GM12878 (cell line): ENCODE results near the gene POLR1G. TPM values are rescaled to one million over a fixed set of nuclear protein-coding genes. Genes with fewer than 3 reads are reported as not detected.

Experiments used
- ASH2L ChIP-seq: fragments of 300-600, 200-600 bp; sonication (generic); IDR thresholded peaks from 2 replicates; pipeline ENCODE4 v1.6.1; 2017; ENCODE audit warnings: low read depth, mild to moderate bottlenecking, borderline replicate concordance
- BMI1 ChIP-seq: fragments of 450-650 bp; IDR thresholded peaks from 2 replicates; pipeline ENCODE4 v1.6.1; 2016; ENCODE audit warnings: mild to moderate bottlenecking, moderate library complexity, borderline replicate concordance
- ETV6 ChIP-seq, 2 experiments: fragments of 450-650 bp in 1 of 2; IDR thresholded peaks in 1 of 2; conservative IDR thresholded peaks in 1 of 2; 2 replicates each; pipeline ENCODE4 v1.6.1; 2014; ENCODE audit warnings: antibody characterized with exemption in 1 of 2, borderline replicate concordance in 1 of 2, low read depth in 1 of 2, mild to moderate bottlenecking in 1 of 2, moderate library complexity in 1 of 2
- IRF4 ChIP-seq: IDR thresholded peaks from 2 replicates; pipeline ENCODE4 v1.6.1; 2011; ENCODE audit warnings: low read depth, low read length
- MAX ChIP-seq: IDR thresholded peaks from 2 replicates; pipeline ENCODE4 v1.6.1; 2012; ENCODE audit warnings: low read depth, low read length, improper control_type of control experiment
- POLR2AphosphoS2 ChIP-seq: IDR thresholded peaks from 2 replicates; pipeline ENCODE4 v1.6.1; 2011; ENCODE audit warnings: low read depth, mild to moderate bottlenecking, low read length, improper control_type of control experiment, moderate library complexity
- RBBP5 ChIP-seq: fragments of 200-600 bp; sonication (generic); conservative IDR thresholded peaks from 2 replicates; pipeline ENCODE4 v1.6.1; 2016
- RELA ChIP-seq: fragments of 450-650 bp; IDR thresholded peaks from 2 replicates; pipeline ENCODE4 v1.8.0; 2014; ENCODE audit warnings: borderline replicate concordance; ENCODE audit not compliant: partially characterized antibody
- SIX5 ChIP-seq: IDR thresholded peaks from 2 replicates; pipeline ENCODE4 v1.6.1; 2011; ENCODE audit warnings: mild to moderate bottlenecking, low read depth, low read length, moderate library complexity; ENCODE audit not compliant: severe bottlenecking
- SMC3 ChIP-seq: IDR thresholded peaks from 2 replicates; pipeline ENCODE4 v1.6.1; 2011; ENCODE audit warnings: low read length, improper control_type of control experiment, borderline replicate concordance
- SREBF2 ChIP-seq: IDR thresholded peaks from 2 replicates; pipeline ENCODE4 v1.6.1; 2012; ENCODE audit warnings: mild to moderate bottlenecking, low read length
- STAT3 ChIP-seq: IDR thresholded peaks from 2 replicates; pipeline ENCODE4 v1.6.1; 2011; ENCODE audit warnings: low read depth, low read length, improper control_type of control experiment
- USF2 ChIP-seq: IDR thresholded peaks from 2 replicates; pipeline ENCODE4 v1.6.1; 2011; ENCODE audit warnings: low read depth, low read length, improper control_type of control experiment, borderline replicate concordance
- YBX1 ChIP-seq: fragments of 450-650 bp; IDR thresholded peaks from 2 replicates; pipeline ENCODE4 v1.6.1; 2016; ENCODE audit warnings: antibody characterized with exemption
- ZNF24 ChIP-seq: fragments of 450-650 bp; IDR thresholded peaks from 2 replicates; pipeline ENCODE4 v1.6.1; 2017; ENCODE audit warnings: antibody characterized with exemption, mild to moderate bottlenecking
- ZNF622 ChIP-seq: fragments of 450-650 bp; IDR thresholded peaks from 2 replicates; pipeline ENCODE4 v1.6.1; 2017; ENCODE audit warnings: mild to moderate bottlenecking, inconsistent platforms
- polyA plus RNA-seq, 11 experiments: library from polyadenylated mRNA; depleted of rRNA in 4 of 11; unstranded in 6 of 11; stranded (reverse) in 5 of 11; fragments of >200 nt; fragmentation: Nextera tagmentation in 4 of 11; fragmentation: Illumina TruSeq in 1 of 11; extraction: Ambion mirVana in 4 of 11; extraction: Trizol in 1 of 11; gene quantifications; 1 replicate in 1 of 11; 2 replicates in 10 of 11; pipeline versions ENCODE4 v1.2.1 to v1.2.3, GENCODE V29; 2011 to 2016; ENCODE audit warnings: inconsistent platforms in 2 of 11, missing spikeins in 2 of 11, low read depth in 1 of 11
- total RNA-seq, 4 experiments: library from RNA; depleted of rRNA in 3 of 4; stranded (reverse); fragments of >200 nt in 3 of 4; fragmentation: Illumina TruSeq in 1 of 4; extraction: Trizol in 1 of 4; gene quantifications; 2 replicates each; pipeline versions ENCODE4 v1.2.1 to v1.2.3, GENCODE V29; 2013 to 2021
- TF ChIP-seq, protein P1 (sequence below): IDR thresholded peaks from 2 replicates; pipeline ENCODE4 v1.6.1; 2012; ENCODE audit warnings: improper control_type of control experiment, low read depth, low read length; ENCODE audit not compliant: insufficient replicate concordance
- TF ChIP-seq, protein P2 (sequence below): fragments of 450-650 bp; IDR thresholded peaks from 2 replicates; pipeline ENCODE4 v1.6.1; 2017; ENCODE audit warnings: mild to moderate bottlenecking, low read depth, inconsistent platforms; ENCODE audit not compliant: poor library complexity, severe bottlenecking

Gene POLR1G
- total and polyA plus RNA-seq, 10 of the 15 experiments (the other 5 are each of a cell fraction or from before 2014, with no cell fraction given): 2.0 to 30.9 (median 20.5) TPM

- TF ChIP-seq, protein P1, sequence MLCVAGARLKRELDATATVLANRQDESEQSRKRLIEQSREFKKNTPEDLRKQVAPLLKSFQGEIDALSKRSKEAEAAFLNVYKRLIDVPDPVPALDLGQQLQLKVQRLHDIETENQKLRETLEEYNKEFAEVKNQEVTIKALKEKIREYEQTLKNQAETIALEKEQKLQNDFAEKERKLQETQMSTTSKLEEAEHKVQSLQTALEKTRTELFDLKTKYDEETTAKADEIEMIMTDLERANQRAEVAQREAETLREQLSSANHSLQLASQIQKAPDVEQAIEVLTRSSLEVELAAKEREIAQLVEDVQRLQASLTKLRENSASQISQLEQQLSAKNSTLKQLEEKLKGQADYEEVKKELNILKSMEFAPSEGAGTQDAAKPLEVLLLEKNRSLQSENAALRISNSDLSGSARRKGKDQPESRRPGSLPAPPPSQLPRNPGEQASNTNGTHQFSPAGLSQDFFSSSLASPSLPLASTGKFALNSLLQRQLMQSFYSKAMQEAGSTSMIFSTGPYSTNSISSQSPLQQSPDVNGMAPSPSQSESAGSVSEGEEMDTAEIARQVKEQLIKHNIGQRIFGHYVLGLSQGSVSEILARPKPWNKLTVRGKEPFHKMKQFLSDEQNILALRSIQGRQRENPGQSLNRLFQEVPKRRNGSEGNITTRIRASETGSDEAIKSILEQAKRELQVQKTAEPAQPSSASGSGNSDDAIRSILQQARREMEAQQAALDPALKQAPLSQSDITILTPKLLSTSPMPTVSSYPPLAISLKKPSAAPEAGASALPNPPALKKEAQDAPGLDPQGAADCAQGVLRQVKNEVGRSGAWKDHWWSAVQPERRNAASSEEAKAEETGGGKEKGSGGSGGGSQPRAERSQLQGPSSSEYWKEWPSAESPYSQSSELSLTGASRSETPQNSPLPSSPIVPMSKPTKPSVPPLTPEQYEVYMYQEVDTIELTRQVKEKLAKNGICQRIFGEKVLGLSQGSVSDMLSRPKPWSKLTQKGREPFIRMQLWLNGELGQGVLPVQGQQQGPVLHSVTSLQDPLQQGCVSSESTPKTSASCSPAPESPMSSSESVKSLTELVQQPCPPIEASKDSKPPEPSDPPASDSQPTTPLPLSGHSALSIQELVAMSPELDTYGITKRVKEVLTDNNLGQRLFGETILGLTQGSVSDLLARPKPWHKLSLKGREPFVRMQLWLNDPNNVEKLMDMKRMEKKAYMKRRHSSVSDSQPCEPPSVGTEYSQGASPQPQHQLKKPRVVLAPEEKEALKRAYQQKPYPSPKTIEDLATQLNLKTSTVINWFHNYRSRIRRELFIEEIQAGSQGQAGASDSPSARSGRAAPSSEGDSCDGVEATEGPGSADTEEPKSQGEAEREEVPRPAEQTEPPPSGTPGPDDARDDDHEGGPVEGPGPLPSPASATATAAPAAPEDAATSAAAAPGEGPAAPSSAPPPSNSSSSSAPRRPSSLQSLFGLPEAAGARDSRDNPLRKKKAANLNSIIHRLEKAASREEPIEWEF: no peak
- peak; percentile 97 for TF ChIP-seq MAX
- no peak for TF ChIP-seq SREBF2
- TF ChIP-seq ETV6 (conservative IDR thresholded peaks at IDR 0.05 in 1 of 2, IDR thresholded peaks at IDR 0.05 in 1 of 2; ENCODE audit: borderline replicate concordance in 1 of 2, low read depth in 1 of 2): no peak
- TF ChIP-seq ZNF24: no peak
- no peak for TF ChIP-seq SMC3
- no peak for TF ChIP-seq ZNF622
- peak; percentile 86 for TF ChIP-seq RELA
- TF ChIP-seq BMI1: no peak
- TF ChIP-seq SIX5: peak; percentile 62
- TF ChIP-seq POLR2AphosphoS2: 0 out of 2 replicates have a peak, but pooled peaks have one; percentile 41
- no peak for TF ChIP-seq STAT3
- no peak for TF ChIP-seq ASH2L
- no peak for TF ChIP-seq RBBP5
- no peak; the same call in 1 of the 2 replicates for TF ChIP-seq USF2
- TF ChIP-seq, protein P2, sequence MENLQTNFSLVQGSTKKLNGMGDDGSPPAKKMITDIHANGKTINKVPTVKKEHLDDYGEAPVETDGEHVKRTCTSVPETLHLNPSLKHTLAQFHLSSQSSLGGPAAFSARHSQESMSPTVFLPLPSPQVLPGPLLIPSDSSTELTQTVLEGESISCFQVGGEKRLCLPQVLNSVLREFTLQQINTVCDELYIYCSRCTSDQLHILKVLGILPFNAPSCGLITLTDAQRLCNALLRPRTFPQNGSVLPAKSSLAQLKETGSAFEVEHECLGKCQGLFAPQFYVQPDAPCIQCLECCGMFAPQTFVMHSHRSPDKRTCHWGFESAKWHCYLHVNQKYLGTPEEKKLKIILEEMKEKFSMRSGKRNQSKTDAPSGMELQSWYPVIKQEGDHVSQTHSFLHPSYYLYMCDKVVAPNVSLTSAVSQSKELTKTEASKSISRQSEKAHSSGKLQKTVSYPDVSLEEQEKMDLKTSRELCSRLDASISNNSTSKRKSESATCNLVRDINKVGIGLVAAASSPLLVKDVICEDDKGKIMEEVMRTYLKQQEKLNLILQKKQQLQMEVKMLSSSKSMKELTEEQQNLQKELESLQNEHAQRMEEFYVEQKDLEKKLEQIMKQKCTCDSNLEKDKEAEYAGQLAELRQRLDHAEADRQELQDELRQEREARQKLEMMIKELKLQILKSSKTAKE: peak; percentile 99
- TF ChIP-seq IRF4: no peak
- TF ChIP-seq YBX1: no peak
These were observed at the start of gene POLR1G (continued) for GRCh38 chr19:45406226-45407090.
